Calu3 (cell line): ENCODE measurements around the gene DNAJB2. TPM values are rescaled to one million over a fixed set of nuclear protein-coding genes. Genes with fewer than 3 reads are reported as not detected.
"Not testable (repeated sequence)": the region's sequence is repeated elsewhere in the genome, so short reads cannot be mapped to it uniquely, and the experiment has no call there.

Source experiments
- BruUV-seq: library from RNA; stranded (reverse); fragments of 400-500 nt; replicated peaks from 2 replicates; lab custom pipeline; 2021; lab: Mats Ljungman, UMichigan
- CTCF ChIA-PET: fragments of 300-600 bp; sonication (Branson Sonifier 250); formaldehyde crosslinking; loops from one replicate; lab custom pipeline; 2022; ENCODE audit warnings: antibody characterized with exemption; lab: Charles Lee
- DNase-seq: peaks from one replicate; pipeline ENCODE4 v3.0.0; 2022
- H3K27ac Mint-ChIP-seq: one replicate; pipeline ENCODE4 v1.8.0; 2022; ENCODE audit warnings: mixed read lengths; ENCODE audit not compliant: unreplicated experiment
- H3K27me3 Mint-ChIP-seq: one replicate; pipeline ENCODE4 v1.8.0; 2022; ENCODE audit warnings: mixed read lengths; ENCODE audit not compliant: unreplicated experiment
- H3K36me3 Mint-ChIP-seq: one replicate; pipeline ENCODE4 v1.8.0; 2022; ENCODE audit warnings: mild to moderate bottlenecking, moderate library complexity, mixed read lengths; ENCODE audit not compliant: insufficient read depth, unreplicated experiment
- H3K4me1 Mint-ChIP-seq: one replicate; pipeline ENCODE4 v1.8.0; 2022; ENCODE audit warnings: mild to moderate bottlenecking, low read depth, mixed read lengths; ENCODE audit not compliant: unreplicated experiment
- H3K4me3 Mint-ChIP-seq: one replicate; pipeline ENCODE4 v1.8.0; 2022; ENCODE audit warnings: mild to moderate bottlenecking, low read depth, moderate library complexity, mixed read lengths; ENCODE audit not compliant: unreplicated experiment
- H3K9me3 Mint-ChIP-seq: one replicate; pipeline ENCODE4 v1.8.0; 2022; ENCODE audit warnings: low read depth, mixed read lengths; ENCODE audit not compliant: unreplicated experiment
- CTCF ChIP-seq: fragments of 200-600 bp; IDR thresholded peaks from one replicate; pipeline ENCODE4 v1.8.0; 2022; ENCODE audit warnings: antibody characterized with exemption; ENCODE audit not compliant: unreplicated experiment
- intact Hi-C: fragments of 100-400 bp; cut with micrococcal nuclease; formaldehyde crosslinking; loops from one replicate; pipeline ENCODE4 v1.10.0; 2022; ENCODE audit not compliant: unreplicated experiment
- total RNA-seq: library from RNA; stranded (reverse); gene quantifications from 2 replicates; pipeline ENCODE4 v1.2.3, GENCODE V29; 2022

The DNAJB2 gene
- total RNA-seq, 1 experiment from 2014 or later = 68.2 TPM

GRCh38 chr2:219285894-219286425 is 6.8 kb downstream of the DNAJB2 start:
- no peak overlapping the region for H3K4me3 Mint-ChIP-seq
- DNase-seq = no peak
- no peak overlapping the region for H3K27ac Mint-ChIP-seq
- H3K27me3 Mint-ChIP-seq = peaks cover 10% of the 10 kb centered on the region
- CTCF ChIA-PET = no interaction called here
- intact Hi-C loops = no loop called here
- H3K36me3 Mint-ChIP-seq = peaks cover 8% of the 10 kb centered on the region
- no peaks in the 10 kb centered on the region for H3K9me3 Mint-ChIP-seq
- peaks cover 11% of the 10 kb centered on the region for H3K4me1 Mint-ChIP-seq
- BruUV-seq = no TSS peak
- no peak for TF ChIP-seq CTCF

GRCh38 chr2:219286436-219287115 is 7.4 kb downstream of the DNAJB2 start:
- CTCF ChIA-PET = no interaction called here
- Mint-ChIP-seq H3K27me3 (peaks cover 10% of the 10 kb centered on the region), H3K9me3 (no peaks in the 10 kb centered on the region), H3K36me3 (peaks cover 8% of the 10 kb centered on the region), H3K4me1 (peaks cover 7% of the 10 kb centered on the region), H3K4me3 (no peak overlapping the region), H3K27ac (no peak overlapping the region)
- TSS peak; percentile 6 for BruUV-seq
- intact Hi-C loops = no loop called here
- no peak for DNase-seq
- TF ChIP-seq CTCF = no peak

- DNase-seq, H3K9me3 Mint-ChIP-seq, H3K4me3 Mint-ChIP-seq, H3K27ac Mint-ChIP-seq, BruUV-seq, H3K36me3 Mint-ChIP-seq, intact Hi-C loops, H3K4me1 Mint-ChIP-seq: not testable (repeated sequence)
- peaks cover 10% of the 10 kb centered on the region for H3K27me3 Mint-ChIP-seq
- CTCF ChIA-PET = interaction anchor here (0.7 kb wide), 1 partner anchor 8 kb away, joined by 3 read pairs; the partner anchor contains the start of gene DNAJB2
Observed at GRCh38 chr2:219287116-219287440, 7.9 kb downstream of the DNAJB2 start.

GRCh38 chr2:219287580-219288265 is 8.6 kb downstream of the DNAJB2 start:
- H3K36me3 Mint-ChIP-seq = peaks cover 8% of the 10 kb centered on the region
- CTCF ChIA-PET = interaction anchor here (0.7 kb wide), 1 partner anchor 9 kb away, joined by 3 read pairs; the partner anchor contains the start of gene DNAJB2
- BruUV-seq = no TSS peak
- no peak overlapping the region for H3K27ac Mint-ChIP-seq
- H3K9me3 Mint-ChIP-seq = no peaks in the 10 kb centered on the region
- TF ChIP-seq CTCF = no peak
- no peak for DNase-seq
- peaks cover 10% of the 10 kb centered on the region for H3K27me3 Mint-ChIP-seq
- H3K4me3 Mint-ChIP-seq = no peak overlapping the region
- H3K4me1 Mint-ChIP-seq = peaks cover 7% of the 10 kb centered on the region
- intact Hi-C loops = no loop called here
